Mesothelial cell of epicardium (in vitro differentiated cells): ENCODE measurements around the gene ISM1. TPM values are rescaled to one million over a fixed set of nuclear protein-coding genes. Genes with fewer than 3 reads are reported as not detected.

Experiments
- DNase-seq, 2 experiments: peaks; one replicate each; pipeline ENCODE4 v3.0.0; 2021; ENCODE audit warnings: low spot score in 2 of 2; ENCODE audit not compliant: unreplicated experiment in 2 of 2
- H3K27ac Mint-ChIP-seq: 2 replicates; pipeline ENCODE4 v1.8.0; 2021; ENCODE audit warnings: mixed read lengths
- H3K27me3 Mint-ChIP-seq: 2 replicates; pipeline ENCODE4 v1.8.0; 2021; ENCODE audit warnings: low read depth, mixed read lengths
- H3K36me3 Mint-ChIP-seq: 2 replicates; pipeline ENCODE4 v1.8.0; 2021; ENCODE audit warnings: mixed read lengths
- H3K4me1 Mint-ChIP-seq: 2 replicates; pipeline ENCODE4 v1.8.0; 2021; ENCODE audit warnings: mixed read lengths
- H3K4me3 Mint-ChIP-seq: 2 replicates; pipeline ENCODE4 v1.8.0; 2021; ENCODE audit warnings: mild to moderate bottlenecking, moderate library complexity, mixed read lengths
- H3K9me3 Mint-ChIP-seq: 2 replicates; pipeline ENCODE4 v1.8.0; 2021; ENCODE audit warnings: mixed read lengths
- total RNA-seq: library from RNA; stranded (reverse); gene quantifications from 3 replicates; pipeline ENCODE4 v1.2.1, GENCODE V29; 2021
- TF ChIP-seq, protein P1 (sequence below): fragments of 200-600 bp; sonication (generic); IDR thresholded peaks from one replicate; pipeline ENCODE4 v1.5.0; 2021; ENCODE audit warnings: antibody characterized with exemption; ENCODE audit not compliant: unreplicated experiment

Gene ISM1
- total RNA-seq, 1 donor from 2014 or later = 5.6 TPM

DNA sequence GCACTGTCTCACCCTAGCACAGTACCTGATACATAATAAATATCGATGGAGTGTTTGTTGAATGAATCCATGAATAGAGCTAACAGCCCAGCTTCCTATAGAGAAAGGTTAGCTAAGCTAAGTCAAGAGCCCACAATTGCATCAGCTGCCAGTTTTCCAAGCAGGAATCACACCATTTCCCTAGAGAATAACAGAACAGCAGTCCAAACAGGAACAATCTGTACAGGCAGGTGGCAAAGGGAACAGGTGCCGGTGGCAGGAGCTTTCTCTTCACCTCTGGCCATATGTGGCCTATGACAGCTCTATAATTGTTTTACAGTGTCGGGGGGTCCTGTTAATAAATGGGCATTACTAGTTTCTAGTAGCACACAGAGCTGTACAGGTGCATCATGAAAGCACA lies 38.8 kb downstream of the ISM1 start:
- TF ChIP-seq, protein P1, sequence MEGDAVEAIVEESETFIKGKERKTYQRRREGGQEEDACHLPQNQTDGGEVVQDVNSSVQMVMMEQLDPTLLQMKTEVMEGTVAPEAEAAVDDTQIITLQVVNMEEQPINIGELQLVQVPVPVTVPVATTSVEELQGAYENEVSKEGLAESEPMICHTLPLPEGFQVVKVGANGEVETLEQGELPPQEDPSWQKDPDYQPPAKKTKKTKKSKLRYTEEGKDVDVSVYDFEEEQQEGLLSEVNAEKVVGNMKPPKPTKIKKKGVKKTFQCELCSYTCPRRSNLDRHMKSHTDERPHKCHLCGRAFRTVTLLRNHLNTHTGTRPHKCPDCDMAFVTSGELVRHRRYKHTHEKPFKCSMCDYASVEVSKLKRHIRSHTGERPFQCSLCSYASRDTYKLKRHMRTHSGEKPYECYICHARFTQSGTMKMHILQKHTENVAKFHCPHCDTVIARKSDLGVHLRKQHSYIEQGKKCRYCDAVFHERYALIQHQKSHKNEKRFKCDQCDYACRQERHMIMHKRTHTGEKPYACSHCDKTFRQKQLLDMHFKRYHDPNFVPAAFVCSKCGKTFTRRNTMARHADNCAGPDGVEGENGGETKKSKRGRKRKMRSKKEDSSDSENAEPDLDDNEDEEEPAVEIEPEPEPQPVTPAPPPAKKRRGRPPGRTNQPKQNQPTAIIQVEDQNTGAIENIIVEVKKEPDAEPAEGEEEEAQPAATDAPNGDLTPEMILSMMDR = no peak
- Mint-ChIP-seq H3K27me3 (no peaks in the 10 kb centered on the region), H3K4me3 (no peak overlapping the region), H3K27ac (no peak overlapping the region), H3K4me1 (peaks cover 17% of the 10 kb centered on the region), H3K9me3 (no peaks in the 10 kb centered on the region), H3K36me3 (no peaks in the 10 kb centered on the region)
- DNase-seq = no peak

DNA sequence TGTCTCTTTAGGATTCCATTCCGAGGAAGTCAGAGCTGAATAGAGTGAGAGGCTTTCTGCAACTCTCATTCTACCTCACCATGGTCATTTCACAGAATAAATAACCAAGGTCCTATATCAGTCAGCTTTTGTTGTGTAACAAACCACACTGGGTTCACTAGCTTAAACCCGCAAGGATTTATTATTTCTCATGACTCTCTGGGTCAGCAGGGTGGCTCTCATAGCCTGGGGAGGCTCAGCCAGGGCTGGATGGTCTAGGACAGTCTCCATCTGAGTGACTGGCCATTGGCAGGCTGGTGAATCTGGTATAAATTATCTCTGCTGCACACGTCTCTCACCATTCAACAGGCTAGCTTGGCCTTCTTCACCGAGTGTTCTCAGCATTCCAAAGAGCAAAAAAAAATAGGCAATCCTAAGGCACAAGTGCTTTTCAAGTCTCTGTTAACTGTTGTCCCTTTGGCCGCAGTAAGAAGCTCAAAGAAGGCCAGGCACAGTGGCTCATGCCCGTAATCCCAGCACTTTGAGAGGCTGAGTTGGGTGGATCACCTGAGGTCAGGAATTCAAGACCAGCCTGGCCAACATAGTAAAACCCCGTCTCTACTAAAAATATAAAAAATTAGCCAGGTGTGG lies 39.7 kb downstream of the ISM1 start:
- Mint-ChIP-seq H3K27ac (no peak overlapping the region), H3K9me3 (no peaks in the 10 kb centered on the region), H3K4me1 (peaks cover 17% of the 10 kb centered on the region), H3K36me3 (no peaks in the 10 kb centered on the region), H3K27me3 (no peaks in the 10 kb centered on the region), H3K4me3 (no peak overlapping the region)
- no peak for DNase-seq
- TF ChIP-seq, protein P1 = no peak

DNA sequence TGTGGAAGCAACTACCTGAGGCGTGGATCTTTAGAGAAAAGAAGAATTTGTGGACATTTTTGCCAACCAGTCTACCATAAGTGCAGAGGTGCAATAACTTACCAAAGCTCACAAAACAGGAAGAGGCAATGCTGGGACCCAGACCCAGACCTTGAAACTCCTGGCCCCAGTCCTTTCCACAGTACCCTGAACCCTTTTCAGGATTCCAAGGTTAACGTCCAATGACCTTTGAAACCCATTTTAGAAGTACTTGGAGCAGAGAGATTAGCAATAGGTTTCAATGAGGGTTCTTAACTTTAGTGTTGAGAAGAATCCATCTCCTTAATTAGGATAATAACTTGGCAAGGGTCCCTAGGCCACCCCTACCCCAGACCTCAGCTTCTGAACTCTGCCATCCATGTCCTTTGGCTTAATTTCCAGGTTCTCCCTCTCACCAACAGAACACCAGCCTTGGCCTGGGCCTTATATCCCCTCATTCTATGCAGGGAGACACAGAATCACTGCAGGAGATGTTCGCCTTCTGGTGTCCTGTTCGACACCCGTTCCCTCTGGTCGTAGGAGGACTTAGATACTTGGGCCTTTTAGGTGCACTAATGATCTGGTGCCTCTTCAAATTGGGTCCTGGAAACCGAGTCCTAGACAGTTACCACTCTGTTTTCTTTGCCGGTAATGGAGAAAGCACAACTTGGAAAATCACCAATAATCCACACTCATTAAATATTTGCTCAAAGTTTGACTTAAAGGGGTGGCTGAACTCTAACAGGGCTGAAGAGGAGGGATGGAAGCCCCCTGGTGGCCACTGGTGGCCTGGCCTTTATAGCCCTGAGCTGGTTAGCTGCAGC lies 40.6 kb downstream of the ISM1 start:
- Mint-ChIP-seq H3K27ac (peak overlapping the region; percentile 32), H3K4me1 (peaks cover 17% of the 10 kb centered on the region), H3K36me3 (no peaks in the 10 kb centered on the region), H3K27me3 (no peaks in the 10 kb centered on the region), H3K9me3 (no peaks in the 10 kb centered on the region), H3K4me3 (no peak overlapping the region)
- DNase-seq = peak in 1 of 2 experiments; percentile 61
- TF ChIP-seq, protein P1 = peak; percentile 54

DNA sequence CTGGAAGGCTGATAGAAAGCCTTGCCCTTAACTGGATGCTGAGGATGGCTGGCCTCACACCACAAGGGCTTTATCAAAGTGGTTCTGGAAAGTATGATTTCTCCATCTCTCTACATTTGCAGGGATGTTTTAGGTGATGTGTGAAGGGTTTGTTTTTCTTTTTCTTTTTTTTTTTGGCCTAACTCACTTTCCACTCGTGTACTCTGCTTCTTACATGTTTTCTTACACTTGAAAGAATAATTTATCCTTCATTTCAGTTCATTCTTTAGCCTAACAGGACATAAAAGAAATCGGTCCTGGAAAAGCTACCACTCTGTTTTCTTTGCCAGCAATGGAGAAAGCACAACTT lies 41.2 kb downstream of the ISM1 start:
- no peak for DNase-seq
- H3K9me3 Mint-ChIP-seq = no peaks in the 10 kb centered on the region
- H3K4me3 Mint-ChIP-seq = no peak overlapping the region
- H3K36me3 Mint-ChIP-seq = no peaks in the 10 kb centered on the region
- no peaks in the 10 kb centered on the region for H3K27me3 Mint-ChIP-seq
- peak overlapping the region; percentile 32 for H3K27ac Mint-ChIP-seq
- TF ChIP-seq, protein P1 = no peak
- peaks cover 17% of the 10 kb centered on the region for H3K4me1 Mint-ChIP-seq

DNA sequence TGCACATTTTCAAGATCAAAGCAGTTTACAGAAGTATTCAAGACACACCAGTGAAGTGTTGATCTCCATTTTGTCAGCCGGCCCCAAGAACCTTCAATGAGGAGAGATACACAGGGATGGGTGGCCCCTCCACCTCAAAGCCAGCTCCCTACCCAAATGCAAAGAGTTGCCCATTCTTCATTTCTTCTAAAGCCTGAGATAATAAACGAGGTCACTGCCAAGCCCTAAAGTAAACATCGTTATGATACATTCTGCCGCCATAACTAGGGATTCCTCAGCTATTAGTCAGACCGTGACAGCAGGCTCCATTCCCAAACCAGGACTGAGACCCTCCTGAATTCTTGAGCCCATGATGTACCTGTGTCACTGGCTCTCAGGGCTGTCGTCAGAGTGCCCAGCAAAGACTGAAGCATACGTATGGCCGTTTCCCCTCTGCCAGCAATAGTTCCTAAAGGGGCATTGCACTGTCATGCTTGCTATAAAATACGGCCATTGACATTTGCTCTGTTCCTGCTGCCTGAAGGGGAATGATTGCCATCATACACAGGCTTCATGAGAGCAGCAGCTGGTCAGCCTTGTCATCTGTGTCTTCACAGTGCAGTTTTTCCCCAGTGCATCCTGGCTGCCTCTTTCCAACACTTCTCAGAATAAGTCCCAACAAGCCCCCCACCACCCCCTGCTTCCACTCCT lies 41.7 kb downstream of the ISM1 start:
- Mint-ChIP-seq H3K36me3 (no peaks in the 10 kb centered on the region), H3K27ac (peak overlapping the region; percentile 64), H3K27me3 (no peaks in the 10 kb centered on the region), H3K9me3 (no peaks in the 10 kb centered on the region), H3K4me3 (no peak overlapping the region), H3K4me1 (peaks cover 17% of the 10 kb centered on the region)
- DNase-seq = no peak
- TF ChIP-seq, protein P1 = no peak
